Keratinocyte (primary cell): ENCODE measurements around the gene PRKAG2. TPM values are rescaled to one million over a fixed set of nuclear protein-coding genes. Genes with fewer than 3 reads are reported as not detected.

Source experiments
- DNase-seq: peaks from one replicate; pipeline ENCODE4 v3.0.0-alpha.2; 2011; ENCODE audit warnings: low read depth, missing footprints, low spot score
- FAIRE-seq: peaks from 2 replicates; lab custom pipeline; 2011; peaks lifted over from hg19 to GRCh38; lab: Jason Lieb, UNC
- H2AFZ ChIP-seq: 2 replicates; pipeline ENCODE4 v1.6.0; 2012; ENCODE audit warnings: low read length, control low read depth, inconsistent platforms; ENCODE audit not compliant: control insufficient read depth
- H3K27ac ChIP-seq: 2 replicates; pipeline ENCODE4 v1.5.1; 2011; ENCODE audit warnings: low read length; ENCODE audit not compliant: control insufficient read depth, insufficient read depth
- H3K27me3 ChIP-seq: 3 replicates; pipeline ENCODE4 v1.6.0; 2011; ENCODE audit warnings: low read length; ENCODE audit not compliant: control insufficient read depth, insufficient read depth; ENCODE audit errors: extremely low read depth
- H3K36me3 ChIP-seq, 2 experiments: 2 replicates in 1 of 2; 3 replicates in 1 of 2; pipeline ENCODE4 v1.5.1; 2011; ENCODE audit warnings: low read length in 2 of 2, mild to moderate bottlenecking in 1 of 2; ENCODE audit not compliant: control insufficient read depth in 2 of 2, insufficient read depth in 2 of 2; ENCODE audit errors: extremely low read depth in 1 of 2
- H3K4me1 ChIP-seq: 3 replicates; pipeline ENCODE4 v1.5.1; 2011; ENCODE audit warnings: low read length; ENCODE audit not compliant: control insufficient read depth, insufficient read depth; ENCODE audit errors: extremely low read depth
- H3K4me2 ChIP-seq: 3 replicates; pipeline ENCODE4 v1.6.0; 2011; ENCODE audit warnings: low read depth, low read length; ENCODE audit not compliant: control insufficient read depth, insufficient read depth; ENCODE audit errors: extremely low read depth
- H3K4me3 ChIP-seq, 3 experiments: fragments of 200-600 bp in 1 of 3; sonication (generic) in 1 of 3; 2 replicates in 2 of 3; 3 replicates in 1 of 3; pipeline ENCODE4 v1.5.1; 2011 to 2016; ENCODE audit warnings: low read length in 3 of 3, mild to moderate bottlenecking in 3 of 3, control low read depth in 2 of 3, inconsistent platforms in 1 of 3, low read depth in 1 of 3, mixed read lengths in 1 of 3, mixed run types in 1 of 3, moderate library complexity in 1 of 3; ENCODE audit not compliant: control insufficient read depth in 2 of 3, insufficient read depth in 2 of 3; ENCODE audit errors: extremely low read depth in 1 of 3
- H3K79me2 ChIP-seq: 2 replicates; pipeline ENCODE4 v1.6.0; 2012; ENCODE audit warnings: low read length; ENCODE audit not compliant: control insufficient read depth, insufficient read depth
- H3K9ac ChIP-seq: 3 replicates; pipeline ENCODE4 v1.6.0; 2011; ENCODE audit warnings: low read length; ENCODE audit not compliant: control insufficient read depth, insufficient read depth; ENCODE audit errors: extremely low read depth
- H3K9me1 ChIP-seq: 3 replicates; pipeline ENCODE4 v1.6.0; 2011; ENCODE audit warnings: low read length; ENCODE audit not compliant: control insufficient read depth, insufficient read depth; ENCODE audit errors: extremely low read depth
- H3K9me3 ChIP-seq: 2 replicates; pipeline ENCODE4 v1.5.1; 2012; ENCODE audit warnings: low read depth, low read length; ENCODE audit not compliant: control insufficient read depth
- H4K20me1 ChIP-seq: 3 replicates; pipeline ENCODE4 v1.6.0; 2011; ENCODE audit warnings: low read length; ENCODE audit not compliant: control insufficient read depth, insufficient read depth; ENCODE audit errors: extremely low read depth
- EZH2 ChIP-seq: IDR thresholded peaks from one replicate; pipeline ENCODE4 v1.6.1; 2012; ENCODE audit warnings: inconsistent platforms, mild to moderate bottlenecking, low read length, moderate library complexity
- dilution Hi-C: fragments of 300-500 bp; cut with MboI; formaldehyde crosslinking; loops from one replicate; pipeline ENCODE4 v1.7.0; 2020; ENCODE audit warnings: low sequenced_read_pairs; ENCODE audit not compliant: extremely low pct_ligation_motif_present
- polyA plus RNA-seq, 5 experiments: library from polyadenylated mRNA; depleted of rRNA in 3 of 5; stranded (reverse) in 3 of 5; stranded (forward) in 1 of 5; unstranded in 1 of 5; fragments of >200 nt; gene quantifications; 1 replicate in 1 of 5; 2 replicates in 3 of 5; 3 replicates in 1 of 5; pipeline versions ENCODE4 v1.2.1 to v1.2.3, GENCODE V29; 2011 to 2012; ENCODE audit warnings: missing spikeins in 2 of 5, low read depth in 1 of 5, low replicate concordance in 1 of 5
- TF ChIP-seq, protein P1 (sequence below), 3 experiments: IDR thresholded peaks in 1 of 3; conservative IDR thresholded peaks in 1 of 3; optimal IDR thresholded peaks in 1 of 3; 2 replicates in 2 of 3; 3 replicates in 1 of 3; pipeline versions ENCODE3 to v1.5.1; 2011; ENCODE audit warnings: low read length in 3 of 3, mild to moderate bottlenecking in 3 of 3, moderate library complexity in 2 of 3, control low read depth in 1 of 3, inconsistent platforms in 1 of 3; ENCODE audit not compliant: insufficient read depth in 2 of 3; ENCODE audit errors: extremely low read depth in 1 of 3

Gene PRKAG2
- polyA plus RNA-seq, 1 donor (not counting 4 experiments of a cell fraction or from before 2014, with no cell fraction given), result 39.5 TPM

DNA sequence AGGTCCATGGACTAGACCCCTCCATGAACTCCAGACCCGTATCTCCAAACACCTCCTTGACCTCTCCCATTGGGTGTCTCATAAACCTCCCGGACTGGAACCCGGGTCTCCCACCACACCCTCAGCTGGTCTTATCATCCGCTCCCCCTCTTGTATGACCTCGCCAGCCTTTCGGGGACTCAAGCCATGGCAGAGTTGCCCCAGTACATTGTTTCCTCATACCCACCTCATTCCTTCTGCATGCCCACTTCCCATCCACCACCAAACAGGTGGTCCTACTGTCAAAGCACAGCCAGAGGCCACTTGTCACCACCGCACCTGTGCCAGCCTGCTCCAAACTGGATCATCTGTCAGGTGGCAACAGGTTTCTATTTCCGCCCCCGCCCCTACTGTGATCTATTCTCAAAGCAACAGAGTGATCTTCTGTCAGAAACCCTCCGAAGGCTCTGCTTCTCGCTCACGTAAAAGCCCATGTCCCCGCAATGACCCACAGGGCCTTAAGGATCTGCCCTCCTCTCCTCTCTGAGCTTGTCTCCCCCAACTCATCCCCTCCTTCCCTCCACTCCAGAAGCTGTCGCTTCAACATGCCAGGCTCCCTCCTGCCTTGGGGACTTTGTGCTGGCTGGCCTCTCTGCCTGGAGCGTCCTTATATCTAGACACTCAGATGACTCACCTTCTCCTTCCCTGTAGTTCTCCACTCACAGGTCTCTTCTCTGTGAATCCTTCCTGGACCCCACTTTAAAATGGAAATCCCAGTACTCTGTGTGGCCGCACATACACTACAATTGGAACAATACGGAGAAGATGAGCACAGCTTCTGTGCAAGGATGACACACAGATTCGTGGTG is 22.8 kb upstream of the PRKAG2 start:
- Histone ChIP-seq H3K9me3 (no peaks in the 10 kb centered on the region), H3K27me3 (peaks cover 6% of the 10 kb centered on the region), H3K4me1 (peaks cover 7% of the 10 kb centered on the region), H3K9me1 (no peaks in the 10 kb centered on the region), H3K4me3 (no peak overlapping the region), H3K79me2 (no peaks in the 10 kb centered on the region), H3K4me2 (no peak overlapping the region), H3K27ac (no peak overlapping the region), H4K20me1 (no peaks in the 10 kb centered on the region), H3K9ac (no peak overlapping the region), H3K36me3 (no peaks in the 10 kb centered on the region), H2AFZ (no peak overlapping the region)
- DNase-seq (no peak), FAIRE-seq (no peak)
- TF ChIP-seq EZH2, result no peak
- TF ChIP-seq, protein P1, sequence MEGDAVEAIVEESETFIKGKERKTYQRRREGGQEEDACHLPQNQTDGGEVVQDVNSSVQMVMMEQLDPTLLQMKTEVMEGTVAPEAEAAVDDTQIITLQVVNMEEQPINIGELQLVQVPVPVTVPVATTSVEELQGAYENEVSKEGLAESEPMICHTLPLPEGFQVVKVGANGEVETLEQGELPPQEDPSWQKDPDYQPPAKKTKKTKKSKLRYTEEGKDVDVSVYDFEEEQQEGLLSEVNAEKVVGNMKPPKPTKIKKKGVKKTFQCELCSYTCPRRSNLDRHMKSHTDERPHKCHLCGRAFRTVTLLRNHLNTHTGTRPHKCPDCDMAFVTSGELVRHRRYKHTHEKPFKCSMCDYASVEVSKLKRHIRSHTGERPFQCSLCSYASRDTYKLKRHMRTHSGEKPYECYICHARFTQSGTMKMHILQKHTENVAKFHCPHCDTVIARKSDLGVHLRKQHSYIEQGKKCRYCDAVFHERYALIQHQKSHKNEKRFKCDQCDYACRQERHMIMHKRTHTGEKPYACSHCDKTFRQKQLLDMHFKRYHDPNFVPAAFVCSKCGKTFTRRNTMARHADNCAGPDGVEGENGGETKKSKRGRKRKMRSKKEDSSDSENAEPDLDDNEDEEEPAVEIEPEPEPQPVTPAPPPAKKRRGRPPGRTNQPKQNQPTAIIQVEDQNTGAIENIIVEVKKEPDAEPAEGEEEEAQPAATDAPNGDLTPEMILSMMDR (optimal IDR thresholded peaks at IDR 0.05 in 1 of 3, IDR thresholded peaks at IDR 0.05 in 1 of 3, conservative IDR thresholded peaks at IDR 0.05 in 1 of 3; ENCODE audit: extremely low read depth in 1 of 3, insufficient read depth in 2 of 3, low read length in 3 of 3), result no peak
- dilution Hi-C loops, result no loop called here

- Histone ChIP-seq H2AFZ (no peak overlapping the region), H3K27ac (no peak overlapping the region), H3K4me3 (no peak overlapping the region), H3K9me1 (no peaks in the 10 kb centered on the region), H3K4me2 (no peak overlapping the region), H3K4me1 (peaks cover 7% of the 10 kb centered on the region), H4K20me1 (no peaks in the 10 kb centered on the region), H3K9me3 (no peaks in the 10 kb centered on the region), H3K27me3 (peaks cover 20% of the 10 kb centered on the region), H3K36me3 (no peaks in the 10 kb centered on the region), H3K9ac (no peak overlapping the region), H3K79me2 (no peaks in the 10 kb centered on the region)
- no peak for TF ChIP-seq EZH2
- TF ChIP-seq, protein P1 (optimal IDR thresholded peaks at IDR 0.05 in 1 of 3, IDR thresholded peaks at IDR 0.05 in 1 of 3, conservative IDR thresholded peaks at IDR 0.05 in 1 of 3; ENCODE audit: extremely low read depth in 1 of 3, insufficient read depth in 2 of 3, low read length in 3 of 3), result no peak
- FAIRE-seq (no peak), DNase-seq (no peak)
- dilution Hi-C loops, result no loop called here
These were observed 21.2 kb upstream of the PRKAG2 start for GRCh38 chr7:151897951-151898686.
